Body of pancreas (tissue), 4 donors: ENCODE data around the gene ADGRD1.

ENCODE experiments used
- CTCF ChIP-seq, 7 experiments: fragments of 450-650 bp in 4 of 7; fragments of 200-600 bp in 3 of 7; sonication (generic) in 3 of 7; IDR thresholded peaks; one replicate each; pipeline ENCODE4 v1.5.1; 2016 to 2019; ENCODE audit warnings: antibody characterized with exemption in 7 of 7
- POLR2A ChIP-seq, 3 donors: fragments of 450-650 bp; IDR thresholded peaks; one replicate each; pipeline ENCODE4 v1.6.1; 2016; ENCODE audit warnings: antibody characterized with exemption in 3 of 3, mild to moderate bottlenecking in 2 of 3

- no peak for TF ChIP-seq CTCF (IDR thresholded peaks at IDR 0.05)
- no peak for TF ChIP-seq POLR2A (IDR thresholded peaks at IDR 0.05)
Observed at GRCh38 chr12:131066886-131067490, 113.3 kb downstream of the ADGRD1 start.
